IPS DF 4.7 (cell line): Measurements from ENCODE around the gene HAUS6.
"Not testable (repeated sequence)": the region's sequence is repeated elsewhere in the genome, so short reads cannot be mapped to it uniquely, and the experiment has no call there.

ENCODE experiments used
- DNase-seq: peaks from one replicate; pipeline ENCODE4 v3.0.0-alpha.2; 2013; ENCODE audit warnings: low spot score; ENCODE audit errors: extremely low read depth

HAUS6 gene

GRCh38 chr9:19117039-19117716, 14.5 kb upstream of the HAUS6 start:
- DNase-seq, result no peak

GRCh38 chr9:19116107-19116790, 13.5 kb upstream of the HAUS6 start:
- DNase-seq, result no peak

- no peak for DNase-seq
These were observed 12.1 kb upstream of the HAUS6 start for GRCh38 chr9:19114680-19115270.

GRCh38 chr9:19113964-19114679, 11.4 kb upstream of the HAUS6 start:
- no peak for DNase-seq

GRCh38 chr9:19113064-19113611, 10.4 kb upstream of the HAUS6 start:
- not testable (repeated sequence) for DNase-seq

GRCh38 chr9:19108038-19108437, 5.3 kb upstream of the HAUS6 start:
- DNase-seq, result no peak

GRCh38 chr9:19104515-19105282, 2.0 kb upstream of the HAUS6 start:
- no peak for DNase-seq

GRCh38 chr9:19102181-19102630, 498 bp downstream of the HAUS6 start:
- no peak for DNase-seq

- DNase-seq, result no peak
These were observed 1.5 kb downstream of the HAUS6 start for GRCh38 chr9:19101203-19101602.

- DNase-seq, result not testable (repeated sequence)
These were observed 5.3 kb downstream of the HAUS6 start for GRCh38 chr9:19097431-19097830.

DNA sequence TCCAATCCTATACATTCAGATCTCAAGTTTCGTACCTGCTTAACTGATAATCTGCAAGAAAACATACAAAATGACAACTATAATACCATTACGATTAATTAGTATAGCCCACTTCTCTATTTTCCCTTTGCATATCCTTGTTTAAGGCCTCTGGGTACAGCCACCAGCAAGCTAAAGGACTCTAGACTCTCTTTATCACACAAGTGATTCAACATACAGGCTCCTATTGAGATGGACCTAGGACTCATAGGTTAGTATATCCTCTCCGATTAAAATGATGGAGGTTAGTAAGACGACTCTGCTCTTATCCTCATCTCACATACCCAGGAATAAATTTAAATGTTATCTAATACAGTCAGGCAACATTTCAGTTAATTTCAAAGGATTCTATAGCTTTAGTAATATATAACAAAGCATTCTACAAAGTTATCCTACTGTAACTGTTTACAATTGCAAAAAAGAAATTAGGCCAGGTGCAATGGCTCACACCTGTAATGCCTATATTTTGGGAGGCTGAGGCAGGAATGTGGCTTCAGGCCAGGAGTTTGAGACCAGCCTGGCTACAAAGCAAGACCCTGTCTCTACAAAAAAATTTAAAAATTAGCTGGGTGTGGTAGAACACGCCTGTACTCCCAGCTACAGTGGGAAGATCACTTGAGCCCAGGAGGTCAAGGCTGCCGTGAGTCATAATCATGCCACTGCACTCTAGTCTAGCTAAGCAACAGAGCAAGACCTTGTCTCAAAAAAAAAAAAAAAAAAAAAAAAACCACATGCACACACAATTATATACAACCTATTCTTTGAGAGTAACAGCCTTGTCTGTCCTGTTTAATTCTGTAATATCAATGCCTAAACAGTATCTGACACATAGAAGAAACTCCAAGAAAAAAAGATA, 15.4 kb downstream of the HAUS6 start:
- DNase-seq, result no peak

DNA sequence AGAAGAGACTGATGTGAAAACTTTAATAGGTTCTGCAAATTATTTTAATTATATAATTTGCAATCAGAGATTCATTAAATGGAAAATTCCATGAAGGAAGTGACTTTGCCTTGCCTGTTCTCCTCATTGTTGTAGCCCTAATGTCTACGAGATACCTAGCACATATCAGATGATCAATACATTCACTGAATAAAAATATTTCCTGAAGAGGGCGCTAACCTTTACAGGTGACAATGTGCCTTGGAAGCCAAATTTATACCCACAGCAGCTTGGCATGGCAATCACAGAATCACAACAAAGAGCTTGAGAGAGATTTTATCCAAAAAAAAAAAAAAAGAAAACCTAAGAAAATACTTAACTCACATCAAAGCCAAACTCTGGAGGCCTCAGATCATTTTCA, 17.4 kb downstream of the HAUS6 start:
- DNase-seq, result no peak

DNA sequence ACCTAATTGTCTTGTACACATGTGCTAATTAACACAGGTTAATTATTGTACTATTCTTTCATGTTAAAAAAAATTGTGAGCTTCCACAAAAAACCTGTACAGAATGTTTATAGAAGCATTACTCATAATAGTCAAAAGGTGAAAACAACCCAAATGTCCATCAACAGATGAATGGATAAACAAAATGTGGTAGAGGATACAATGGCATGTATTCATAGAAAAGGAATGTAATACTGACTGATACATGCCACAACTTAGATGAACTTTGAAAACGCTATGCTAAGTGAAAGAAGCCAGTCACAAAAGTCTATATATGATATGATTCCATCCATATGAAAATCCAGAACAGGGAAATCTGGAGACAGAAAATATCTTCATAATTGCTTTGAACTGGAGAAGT, 27.9 kb downstream of the HAUS6 start:
- DNase-seq, result no peak

- DNase-seq, result no peak
These were observed 28.5 kb downstream of the HAUS6 start for GRCh38 chr9:19074229-19074628.

DNA sequence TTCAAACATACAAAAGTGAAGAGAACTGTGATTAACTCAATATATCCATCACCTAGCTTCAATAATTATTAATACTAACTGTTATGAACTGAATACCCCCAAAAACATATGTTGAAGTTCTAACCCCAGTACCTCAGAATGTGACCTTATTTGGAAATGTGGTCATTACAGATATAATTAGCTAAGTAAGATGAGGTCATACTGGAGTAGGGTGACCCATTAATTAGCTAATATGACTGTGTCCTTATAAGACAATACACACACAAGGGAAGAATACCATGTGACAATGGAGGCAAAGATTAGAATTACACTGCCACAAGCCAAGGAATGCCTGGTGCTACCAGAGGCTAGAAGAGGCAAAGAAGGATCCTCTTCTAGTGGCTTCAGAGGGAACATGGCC, 45.7 kb downstream of the HAUS6 start:
- no peak for DNase-seq

- DNase-seq, result no peak
These were observed 51.8 kb downstream of the HAUS6 start for GRCh38 chr9:19050637-19051591.

GRCh38 chr9:19049917-19050636, 52.6 kb downstream of the HAUS6 start:
- no peak for DNase-seq
